Stomach (tissue), 4 donors: ENCODE results near the gene TMEM205.

Experiments
- POLR2A ChIP-seq, 4 donors: fragments of 450-650 bp; IDR thresholded peaks; one replicate each; pipeline ENCODE4 v1.6.1; 2016; ENCODE audit warnings: antibody characterized with exemption in 4 of 4, control low read depth in 2 of 4, mild to moderate bottlenecking in 1 of 4, moderate library complexity in 1 of 4
- POLR2AphosphoS5 ChIP-seq, 3 donors: sonication (generic); formaldehyde crosslinking; IDR thresholded peaks; one replicate each; pipeline ENCODE4 v1.6.1; 2016; ENCODE audit warnings: antibody characterized with exemption in 3 of 3
- TF ChIP-seq, protein P1 (sequence below), 7 experiments: fragments of 450-650 bp in 4 of 7; fragments of 200-600 bp in 3 of 7; sonication (generic) in 3 of 7; IDR thresholded peaks; one replicate each; pipeline ENCODE4 v1.5.1; 2016 to 2019; ENCODE audit warnings: antibody characterized with exemption in 7 of 7, control low read depth in 2 of 7, mild to moderate bottlenecking in 1 of 7

GRCh38 chr19:11335449-11336146 lies 10.5 kb downstream of the TMEM205 start:
- TF ChIP-seq, protein P1, sequence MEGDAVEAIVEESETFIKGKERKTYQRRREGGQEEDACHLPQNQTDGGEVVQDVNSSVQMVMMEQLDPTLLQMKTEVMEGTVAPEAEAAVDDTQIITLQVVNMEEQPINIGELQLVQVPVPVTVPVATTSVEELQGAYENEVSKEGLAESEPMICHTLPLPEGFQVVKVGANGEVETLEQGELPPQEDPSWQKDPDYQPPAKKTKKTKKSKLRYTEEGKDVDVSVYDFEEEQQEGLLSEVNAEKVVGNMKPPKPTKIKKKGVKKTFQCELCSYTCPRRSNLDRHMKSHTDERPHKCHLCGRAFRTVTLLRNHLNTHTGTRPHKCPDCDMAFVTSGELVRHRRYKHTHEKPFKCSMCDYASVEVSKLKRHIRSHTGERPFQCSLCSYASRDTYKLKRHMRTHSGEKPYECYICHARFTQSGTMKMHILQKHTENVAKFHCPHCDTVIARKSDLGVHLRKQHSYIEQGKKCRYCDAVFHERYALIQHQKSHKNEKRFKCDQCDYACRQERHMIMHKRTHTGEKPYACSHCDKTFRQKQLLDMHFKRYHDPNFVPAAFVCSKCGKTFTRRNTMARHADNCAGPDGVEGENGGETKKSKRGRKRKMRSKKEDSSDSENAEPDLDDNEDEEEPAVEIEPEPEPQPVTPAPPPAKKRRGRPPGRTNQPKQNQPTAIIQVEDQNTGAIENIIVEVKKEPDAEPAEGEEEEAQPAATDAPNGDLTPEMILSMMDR (IDR thresholded peaks at IDR 0.05) = no peak
- TF ChIP-seq POLR2A (IDR thresholded peaks at IDR 0.05) (no peak), POLR2AphosphoS5 (IDR thresholded peaks at IDR 0.05) (no peak)
